ENCODE measurements around the gene CCR2.
"Not testable (repeated sequence)": the region's sequence is repeated elsewhere in the genome, so short reads cannot be mapped to it uniquely, and the experiment has no call there.

The CCR2 gene

GRCh38 chr3:46375218-46375617, 21.3 kb downstream of the CCR2 start:
- DNase-seq, result no peak
- H3K27me3 ChIP-seq (replicated peaks; ENCODE audit: control insufficient read depth, insufficient read depth, low read length, poor library complexity, severe bottlenecking), result no peaks in the 10 kb centered on the region
- no peaks in the 10 kb centered on the region for H3K9me3 ChIP-seq (ENCODE audit: control insufficient read depth, low read length)
- no peak overlapping the region for H3K4me3 ChIP-seq (ENCODE audit: insufficient read depth, low read depth, low read length, poor library complexity, severe bottlenecking)
- no peaks in the 10 kb centered on the region for H3K36me3 ChIP-seq (ENCODE audit: control insufficient read depth, insufficient read depth, low read length)
- peaks cover 22% of the 10 kb centered on the region for H3K4me1 ChIP-seq (ENCODE audit: control insufficient read depth, insufficient read depth, low read length, poor library complexity, severe bottlenecking)
- H3K27ac ChIP-seq (ENCODE audit: insufficient read depth, low read length, poor library complexity, severe bottlenecking), result no peak overlapping the region

GRCh38 chr3:46375814-46376213, 21.9 kb downstream of the CCR2 start:
- Histone ChIP-seq H3K4me1 (ENCODE audit: control insufficient read depth, insufficient read depth, low read length, poor library complexity, severe bottlenecking) (peaks cover 20% of the 10 kb centered on the region), H3K27me3 (replicated peaks; ENCODE audit: control insufficient read depth, insufficient read depth, low read length, poor library complexity, severe bottlenecking) (no peaks in the 10 kb centered on the region)

GRCh38 chr3:46378426-46378942, 24.6 kb downstream of the CCR2 start:
- Histone ChIP-seq H3K9me3 (ENCODE audit: control insufficient read depth, low read length) (no peaks in the 10 kb centered on the region), H3K4me1 (ENCODE audit: control insufficient read depth, insufficient read depth, low read length, poor library complexity, severe bottlenecking) (peaks cover 14% of the 10 kb centered on the region), H3K36me3 (ENCODE audit: control insufficient read depth, insufficient read depth, low read length) (no peaks in the 10 kb centered on the region), H3K27me3 (replicated peaks; ENCODE audit: control insufficient read depth, insufficient read depth, low read length, poor library complexity, severe bottlenecking) (no peaks in the 10 kb centered on the region), H3K27ac (ENCODE audit: insufficient read depth, low read length, poor library complexity, severe bottlenecking) (no peak overlapping the region), H3K4me3 (ENCODE audit: insufficient read depth, low read depth, low read length, poor library complexity, severe bottlenecking) (no peak overlapping the region)
- peak; percentile 18 to 44 (median 25) for DNase-seq

More at GRCh38 chr3:46375814-46376213, 21.9 kb downstream of the CCR2 start:
- no peak overlapping the region for H3K4me3 ChIP-seq (ENCODE audit: insufficient read depth, low read depth, low read length, poor library complexity, severe bottlenecking)
- H3K9me3 ChIP-seq (ENCODE audit: control insufficient read depth, low read length), result no peaks in the 10 kb centered on the region
- DNase-seq, result no peak
- no peak overlapping the region for H3K27ac ChIP-seq (ENCODE audit: insufficient read depth, low read length, poor library complexity, severe bottlenecking)
- no peaks in the 10 kb centered on the region for H3K36me3 ChIP-seq (ENCODE audit: control insufficient read depth, insufficient read depth, low read length)

- no peak overlapping the region for H3K4me3 ChIP-seq (ENCODE audit: insufficient read depth, low read depth, low read length, poor library complexity, severe bottlenecking)
These were observed 26.7 kb downstream of the CCR2 start for GRCh38 chr3:46380471-46381221.

GRCh38 chr3:46381625-46382024, 27.7 kb downstream of the CCR2 start:
- H3K4me3 ChIP-seq (ENCODE audit: insufficient read depth, low read depth, low read length, poor library complexity, severe bottlenecking), result no peak overlapping the region
- H3K4me1 ChIP-seq (ENCODE audit: control insufficient read depth, insufficient read depth, low read length, poor library complexity, severe bottlenecking), result peaks cover 4% of the 10 kb centered on the region
- H3K36me3 ChIP-seq (ENCODE audit: control insufficient read depth, insufficient read depth, low read length), result no peaks in the 10 kb centered on the region
- no peaks in the 10 kb centered on the region for H3K27me3 ChIP-seq (replicated peaks; ENCODE audit: control insufficient read depth, insufficient read depth, low read length, poor library complexity, severe bottlenecking)
- DNase-seq, result no peak
- no peaks in the 10 kb centered on the region for H3K9me3 ChIP-seq (ENCODE audit: control insufficient read depth, low read length)
- no peak overlapping the region for H3K27ac ChIP-seq (ENCODE audit: insufficient read depth, low read length, poor library complexity, severe bottlenecking)

More at GRCh38 chr3:46380471-46381221, 26.7 kb downstream of the CCR2 start:
- Histone ChIP-seq H3K4me1 (ENCODE audit: control insufficient read depth, insufficient read depth, low read length, poor library complexity, severe bottlenecking) (peaks cover 6% of the 10 kb centered on the region), H3K36me3 (ENCODE audit: control insufficient read depth, insufficient read depth, low read length) (no peaks in the 10 kb centered on the region), H3K27ac (ENCODE audit: insufficient read depth, low read length, poor library complexity, severe bottlenecking) (no peak overlapping the region), H3K9me3 (ENCODE audit: control insufficient read depth, low read length) (no peaks in the 10 kb centered on the region), H3K27me3 (replicated peaks; ENCODE audit: control insufficient read depth, insufficient read depth, low read length, poor library complexity, severe bottlenecking) (no peaks in the 10 kb centered on the region)
- no peak for DNase-seq

GRCh38 chr3:46383211-46383950, 29.5 kb downstream of the CCR2 start:
- DNase-seq, result no peak
- Histone ChIP-seq H3K27me3 (replicated peaks; ENCODE audit: control insufficient read depth, insufficient read depth, low read length, poor library complexity, severe bottlenecking) (no peaks in the 10 kb centered on the region), H3K4me3 (ENCODE audit: insufficient read depth, low read depth, low read length, poor library complexity, severe bottlenecking) (no peak overlapping the region), H3K9me3 (ENCODE audit: control insufficient read depth, low read length) (no peaks in the 10 kb centered on the region), H3K27ac (ENCODE audit: insufficient read depth, low read length, poor library complexity, severe bottlenecking) (no peak overlapping the region), H3K36me3 (ENCODE audit: control insufficient read depth, insufficient read depth, low read length) (no peaks in the 10 kb centered on the region), H3K4me1 (ENCODE audit: control insufficient read depth, insufficient read depth, low read length, poor library complexity, severe bottlenecking) (peaks cover 4% of the 10 kb centered on the region)

GRCh38 chr3:46383951-46384330, 30.0 kb downstream of the CCR2 start:
- no peak overlapping the region for H3K27ac ChIP-seq (ENCODE audit: insufficient read depth, low read length, poor library complexity, severe bottlenecking)
- no peak overlapping the region for H3K4me3 ChIP-seq (ENCODE audit: insufficient read depth, low read depth, low read length, poor library complexity, severe bottlenecking)
- H3K4me1 ChIP-seq (ENCODE audit: control insufficient read depth, insufficient read depth, low read length, poor library complexity, severe bottlenecking), result peaks cover 4% of the 10 kb centered on the region
- H3K36me3 ChIP-seq (ENCODE audit: control insufficient read depth, insufficient read depth, low read length), result no peaks in the 10 kb centered on the region
- H3K9me3 ChIP-seq (ENCODE audit: control insufficient read depth, low read length), result no peaks in the 10 kb centered on the region
- no peaks in the 10 kb centered on the region for H3K27me3 ChIP-seq (replicated peaks; ENCODE audit: control insufficient read depth, insufficient read depth, low read length, poor library complexity, severe bottlenecking)
- no peak for DNase-seq

GRCh38 chr3:46386205-46386604, 32.3 kb downstream of the CCR2 start:
- Histone ChIP-seq H3K27me3 (replicated peaks; ENCODE audit: control insufficient read depth, insufficient read depth, low read length, poor library complexity, severe bottlenecking) (no peaks in the 10 kb centered on the region), H3K4me3 (ENCODE audit: insufficient read depth, low read depth, low read length, poor library complexity, severe bottlenecking) (no peak overlapping the region), H3K4me1 (ENCODE audit: control insufficient read depth, insufficient read depth, low read length, poor library complexity, severe bottlenecking) (no peaks in the 10 kb centered on the region), H3K27ac (ENCODE audit: insufficient read depth, low read length, poor library complexity, severe bottlenecking) (no peak overlapping the region), H3K9me3 (ENCODE audit: control insufficient read depth, low read length) (no peaks in the 10 kb centered on the region), H3K36me3 (ENCODE audit: control insufficient read depth, insufficient read depth, low read length) (no peaks in the 10 kb centered on the region)
- DNase-seq, result no peak

- H3K27me3 ChIP-seq (replicated peaks; ENCODE audit: control insufficient read depth, insufficient read depth, low read length, poor library complexity, severe bottlenecking); H3K9me3 ChIP-seq (ENCODE audit: control insufficient read depth, low read length); H3K27ac ChIP-seq (ENCODE audit: insufficient read depth, low read length, poor library complexity, severe bottlenecking); H3K4me1 ChIP-seq (ENCODE audit: control insufficient read depth, insufficient read depth, low read length, poor library complexity, severe bottlenecking); DNase-seq; H3K36me3 ChIP-seq (ENCODE audit: control insufficient read depth, insufficient read depth, low read length); H3K4me3 ChIP-seq (ENCODE audit: insufficient read depth, low read depth, low read length, poor library complexity, severe bottlenecking): not testable (repeated sequence)
These were observed 34.9 kb downstream of the CCR2 start for GRCh38 chr3:46388847-46389246.

- Histone ChIP-seq H3K36me3 (ENCODE audit: control insufficient read depth, insufficient read depth, low read length) (no peaks in the 10 kb centered on the region), H3K4me1 (ENCODE audit: control insufficient read depth, insufficient read depth, low read length, poor library complexity, severe bottlenecking) (no peaks in the 10 kb centered on the region), H3K27ac (ENCODE audit: insufficient read depth, low read length, poor library complexity, severe bottlenecking) (no peak overlapping the region), H3K4me3 (ENCODE audit: insufficient read depth, low read depth, low read length, poor library complexity, severe bottlenecking) (no peak overlapping the region), H3K9me3 (ENCODE audit: control insufficient read depth, low read length) (no peaks in the 10 kb centered on the region), H3K27me3 (replicated peaks; ENCODE audit: control insufficient read depth, insufficient read depth, low read length, poor library complexity, severe bottlenecking) (no peaks in the 10 kb centered on the region)
- DNase-seq, result no peak
These were observed 35.4 kb downstream of the CCR2 start for GRCh38 chr3:46389306-46389705.
